ENCODE data around the gene ASB15.

GRCh38 chr7:123673137-123673732, 71.6 kb downstream of the ASB15 start:
- no peak for TF ChIP-seq CTCF (conservative IDR thresholded peaks at IDR 0.05; ENCODE audit: low read length)
- TF ChIP-seq EZH2phosphoT487 (IDR thresholded peaks at IDR 0.05; ENCODE audit: borderline replicate concordance), result no peak
